T-helper 9 cell (primary cell): ENCODE measurements around the gene ANKS6.
"Not testable (repeated sequence)": the region's sequence is repeated elsewhere in the genome, so short reads cannot be mapped to it uniquely, and the experiment has no call there.

Experiments used
- DNase-seq: peaks from one replicate; pipeline ENCODE4 v3.0.0-alpha.2; 2020

The ANKS6 gene

GRCh38 chr9:98698856-98699255, 97.5 kb downstream of the ANKS6 start:
- DNase-seq: no peak

- no peak for DNase-seq
Observed at GRCh38 chr9:98694943-98695342, 101.4 kb downstream of the ANKS6 start.

- DNase-seq: no peak
Observed at GRCh38 chr9:98692392-98692791, 104.0 kb downstream of the ANKS6 start.

DNA sequence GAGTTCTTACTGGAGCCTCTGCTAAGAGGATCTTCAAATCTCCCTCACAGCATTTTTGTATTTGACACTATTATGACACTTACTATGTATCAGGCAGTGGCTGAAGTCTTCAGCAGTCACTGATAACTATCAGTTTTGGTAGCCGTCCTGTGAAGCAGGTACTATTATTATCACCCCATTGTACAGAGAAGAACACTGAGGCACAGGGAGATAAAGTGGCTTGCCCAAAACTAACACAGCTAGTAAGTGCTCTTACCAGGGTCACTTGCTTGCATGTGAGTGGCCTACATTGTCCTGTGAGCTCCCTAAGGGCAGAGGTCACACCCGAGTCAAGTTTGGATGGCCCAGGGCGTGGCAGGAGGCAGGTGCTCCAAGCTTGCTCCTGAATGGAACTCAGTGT, 104.5 kb downstream of the ANKS6 start:
- DNase-seq: no peak

- DNase-seq: no peak
Observed at GRCh38 chr9:98690686-98691085, 105.7 kb downstream of the ANKS6 start.

DNA sequence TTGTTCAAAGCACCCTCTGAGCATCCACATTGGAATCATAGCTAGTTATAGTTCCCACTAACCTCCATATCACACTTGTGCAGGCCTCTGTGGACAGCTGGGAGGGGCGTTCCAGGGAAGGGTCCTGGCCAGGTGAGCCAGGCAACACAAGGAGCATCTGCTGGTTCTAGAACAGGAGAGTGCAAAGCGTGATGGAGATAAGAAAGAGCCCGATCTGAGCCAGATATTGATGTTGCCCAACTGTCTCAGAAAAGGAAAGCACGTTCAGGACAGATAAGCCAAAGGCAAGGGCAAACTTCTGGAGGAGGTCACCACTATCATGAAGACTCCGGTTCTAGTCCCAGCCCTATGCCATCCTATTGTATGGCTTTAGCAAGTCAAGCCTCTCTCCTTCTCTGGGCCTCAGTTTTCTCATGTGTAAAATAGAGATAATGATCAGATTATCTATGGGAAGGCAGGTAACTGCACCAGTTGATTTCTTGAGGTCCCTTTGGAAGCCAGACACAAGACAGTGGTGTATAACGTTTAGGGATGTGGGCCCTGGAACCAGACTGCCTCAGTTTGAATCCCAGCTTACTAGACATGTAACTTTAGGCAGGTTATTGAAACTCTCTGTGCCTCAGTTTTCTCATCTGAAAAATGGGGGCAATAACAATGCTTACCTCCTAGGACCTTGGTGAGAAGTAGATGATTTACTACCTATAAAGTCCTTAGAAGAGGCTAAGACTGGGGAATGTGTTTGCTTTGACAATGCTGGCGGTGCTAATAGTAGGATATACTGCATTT, 107.5 kb downstream of the ANKS6 start:
- DNase-seq: no peak

DNA sequence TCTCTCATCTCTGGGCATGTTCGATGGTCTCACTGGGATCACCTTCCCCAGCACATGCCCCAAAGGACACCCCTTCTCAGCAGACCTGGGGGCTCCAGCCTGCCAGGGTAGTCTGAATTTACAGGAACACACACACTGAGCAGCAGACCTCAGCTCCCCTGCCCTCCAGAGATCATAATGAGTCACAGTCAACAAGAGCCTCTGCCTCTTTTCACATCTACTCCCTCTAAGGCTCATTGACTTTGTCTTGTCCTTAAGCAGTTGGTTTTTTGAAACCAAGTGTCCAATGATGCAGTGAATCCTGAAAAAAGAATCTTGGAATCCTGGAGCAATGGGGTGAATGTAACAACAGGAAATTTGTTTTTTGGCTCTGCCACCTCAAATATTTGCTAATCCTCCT, 108.4 kb downstream of the ANKS6 start:
- DNase-seq: no peak

DNA sequence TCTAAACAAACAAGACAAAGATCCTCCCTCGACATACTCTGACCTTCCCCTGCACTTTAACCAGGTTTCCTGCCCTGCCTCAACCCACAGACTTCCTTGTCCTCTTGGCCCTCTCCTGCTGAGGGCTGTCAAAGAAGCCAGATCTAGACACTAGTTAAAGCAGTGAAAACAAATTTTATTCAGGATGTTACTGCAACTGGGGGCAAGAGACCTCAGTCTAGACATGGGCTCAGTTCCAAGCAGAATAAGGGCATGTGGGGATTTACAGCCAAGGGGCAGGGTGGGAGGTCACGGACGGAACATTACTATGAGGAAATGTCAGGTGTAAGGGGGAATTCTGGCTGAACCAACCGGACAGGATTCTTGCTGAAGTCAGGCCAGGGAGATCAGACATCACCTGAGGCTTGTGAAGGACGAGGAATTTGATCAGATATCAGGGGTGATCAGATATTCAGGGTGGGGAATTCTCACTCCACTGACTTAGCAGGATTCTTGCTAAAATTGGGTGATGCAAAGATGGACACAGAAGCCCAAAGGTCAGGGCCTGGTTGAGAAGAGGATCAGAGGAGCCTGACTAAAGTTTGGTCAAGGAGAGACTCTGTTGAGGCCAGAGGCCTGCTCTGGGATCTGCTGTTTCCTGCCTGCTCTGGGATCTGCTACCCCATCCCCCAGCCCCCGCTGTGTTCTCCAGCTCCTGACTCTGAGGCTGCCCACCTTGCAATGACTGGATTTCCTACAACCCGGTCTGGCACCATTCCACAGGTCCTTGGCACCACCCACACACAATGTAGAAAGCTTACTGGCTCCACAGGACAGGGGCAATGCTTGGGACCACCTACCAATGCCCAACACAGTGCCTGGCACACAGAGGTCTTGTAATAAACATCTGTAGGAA, 109.1 kb downstream of the ANKS6 start:
- no peak for DNase-seq

DNA sequence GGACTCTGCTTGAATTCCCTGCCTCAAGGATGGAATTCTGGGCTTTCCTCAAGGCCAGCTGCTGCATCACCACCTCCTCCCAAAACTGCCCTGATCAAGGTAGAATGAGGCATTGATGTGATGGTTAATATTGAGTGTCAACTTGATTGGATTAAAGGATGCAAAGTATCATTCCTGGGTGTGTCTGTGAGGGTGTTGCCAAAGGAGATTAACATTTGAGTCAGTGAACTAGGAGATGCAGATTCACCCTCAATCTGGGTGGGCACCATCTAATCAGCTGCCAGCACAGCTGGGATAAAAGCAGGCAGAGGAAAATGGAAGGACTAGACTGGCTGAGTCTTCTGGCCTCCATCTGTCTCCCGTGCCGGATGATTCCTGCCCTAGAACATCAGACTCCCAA, 111.5 kb downstream of the ANKS6 start:
- not testable (repeated sequence) for DNase-seq
